LNCAP (cell line): ENCODE data around the gene DNAH9.

Experiments
- TF ChIP-seq, protein P1 (sequence below): fragments of 450-650 bp; IDR thresholded peaks from 2 replicates; pipeline ENCODE4 v1.5.1; 2017; ENCODE audit warnings: mild to moderate bottlenecking

The DNAH9 gene

GRCh38 chr17:11848330-11848729, 250.1 kb downstream of the DNAH9 start:
- TF ChIP-seq, protein P1, sequence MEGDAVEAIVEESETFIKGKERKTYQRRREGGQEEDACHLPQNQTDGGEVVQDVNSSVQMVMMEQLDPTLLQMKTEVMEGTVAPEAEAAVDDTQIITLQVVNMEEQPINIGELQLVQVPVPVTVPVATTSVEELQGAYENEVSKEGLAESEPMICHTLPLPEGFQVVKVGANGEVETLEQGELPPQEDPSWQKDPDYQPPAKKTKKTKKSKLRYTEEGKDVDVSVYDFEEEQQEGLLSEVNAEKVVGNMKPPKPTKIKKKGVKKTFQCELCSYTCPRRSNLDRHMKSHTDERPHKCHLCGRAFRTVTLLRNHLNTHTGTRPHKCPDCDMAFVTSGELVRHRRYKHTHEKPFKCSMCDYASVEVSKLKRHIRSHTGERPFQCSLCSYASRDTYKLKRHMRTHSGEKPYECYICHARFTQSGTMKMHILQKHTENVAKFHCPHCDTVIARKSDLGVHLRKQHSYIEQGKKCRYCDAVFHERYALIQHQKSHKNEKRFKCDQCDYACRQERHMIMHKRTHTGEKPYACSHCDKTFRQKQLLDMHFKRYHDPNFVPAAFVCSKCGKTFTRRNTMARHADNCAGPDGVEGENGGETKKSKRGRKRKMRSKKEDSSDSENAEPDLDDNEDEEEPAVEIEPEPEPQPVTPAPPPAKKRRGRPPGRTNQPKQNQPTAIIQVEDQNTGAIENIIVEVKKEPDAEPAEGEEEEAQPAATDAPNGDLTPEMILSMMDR, result no peak

GRCh38 chr17:11852231-11852630, 254.0 kb downstream of the DNAH9 start:
- TF ChIP-seq, protein P1, result no peak

DNA sequence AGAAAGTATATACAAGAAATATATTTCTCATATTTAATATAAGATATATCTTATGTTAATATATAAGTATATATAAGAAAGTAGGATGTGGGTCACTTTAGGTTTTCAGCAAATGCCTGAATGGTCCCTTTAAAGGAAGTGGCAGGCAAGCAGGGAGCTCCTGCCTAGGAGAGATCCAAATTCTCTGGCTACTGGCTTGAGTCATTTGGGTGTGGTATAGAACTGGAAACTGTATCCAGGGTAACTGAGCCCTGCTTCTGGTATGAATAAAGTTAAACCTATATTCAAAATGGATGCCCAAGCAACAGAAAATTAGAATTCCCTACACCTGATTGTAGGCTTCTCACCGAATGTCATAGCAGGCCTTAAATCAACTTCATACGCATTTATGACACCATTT, 254.6 kb downstream of the DNAH9 start:
- TF ChIP-seq, protein P1, result no peak

GRCh38 chr17:11853321-11854151, 255.3 kb downstream of the DNAH9 start:
- TF ChIP-seq, protein P1, result no peak

- TF ChIP-seq, protein P1, result no peak
These were observed 257.0 kb downstream of the DNAH9 start for GRCh38 chr17:11855306-11855705.

DNA sequence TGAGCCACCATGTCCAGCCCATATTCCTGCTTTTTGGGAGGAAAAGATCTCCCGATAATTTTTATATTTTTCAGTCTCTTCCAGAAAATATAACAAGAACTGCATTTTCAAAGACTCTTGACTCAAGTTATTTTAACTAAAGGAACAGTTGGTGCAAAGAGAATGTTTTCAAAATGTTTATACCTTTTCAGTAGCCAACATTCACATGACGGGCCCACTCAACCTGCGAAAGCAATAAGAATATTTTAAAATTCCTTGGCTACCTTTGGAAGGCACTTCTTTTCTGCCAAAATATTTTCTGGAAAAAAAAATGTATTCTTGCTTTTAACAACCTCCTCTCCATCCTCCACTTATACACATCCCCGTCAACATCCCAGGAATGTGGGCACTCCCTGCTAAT, 258.7 kb downstream of the DNAH9 start:
- TF ChIP-seq, protein P1, result no peak

DNA sequence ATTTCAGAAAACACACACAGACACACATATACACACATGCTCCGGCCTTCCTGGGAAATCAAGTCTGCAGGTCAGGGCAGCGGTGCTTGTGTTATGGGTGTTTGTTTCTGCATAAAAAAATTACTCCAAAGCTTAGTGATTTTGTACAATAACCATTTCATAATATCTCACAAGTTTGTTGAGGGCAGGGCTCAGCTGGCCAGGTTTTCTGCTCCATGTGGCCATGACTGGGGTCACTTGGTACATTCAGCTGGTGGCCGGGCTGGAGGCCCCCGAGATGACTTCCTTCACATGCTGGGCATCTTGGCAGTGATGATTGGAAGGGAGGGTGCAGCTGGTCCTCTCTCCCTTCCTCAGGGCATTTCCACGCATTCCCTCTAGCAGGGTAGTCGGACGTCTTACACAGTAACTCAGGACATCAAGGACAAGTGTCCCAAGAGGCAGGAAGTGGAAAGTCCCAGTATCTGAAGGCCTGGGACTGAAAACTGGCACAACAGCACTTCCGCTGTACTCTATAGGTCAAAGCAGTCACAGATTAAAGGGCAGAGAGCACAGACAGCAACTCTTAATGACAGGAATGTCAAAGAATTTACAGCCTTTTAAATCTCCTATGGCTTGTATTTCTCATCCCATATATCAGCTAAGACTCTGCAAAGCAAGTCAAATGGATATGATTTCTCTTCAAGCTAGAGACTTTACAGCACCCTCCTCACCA, 271.6 kb downstream of the DNAH9 start:
- TF ChIP-seq, protein P1, result no peak
